Measurements from ENCODE around the gene EAF1. TPM values are rescaled to one million over a fixed set of nuclear protein-coding genes. Genes with fewer than 3 reads are reported as not detected.
"Not testable (repeated sequence)": the region's sequence is repeated elsewhere in the genome, so short reads cannot be mapped to it uniquely, and the experiment has no call there.

Gene EAF1
- total RNA-seq, 1 experiment from 2014 or later: 27.6 TPM

- DNase-seq (ENCODE audit: low read depth): no peak
Observed at GRCh38 chr3:15452156-15452555, 24.8 kb downstream of the EAF1 start.

- no peak for DNase-seq (ENCODE audit: low read depth)
Observed at GRCh38 chr3:15452961-15453360, 25.6 kb downstream of the EAF1 start.

- no peak for DNase-seq (ENCODE audit: low read depth)
Observed at GRCh38 chr3:15453501-15453900, 26.1 kb downstream of the EAF1 start.

- no peak for DNase-seq (ENCODE audit: low read depth)
Observed at GRCh38 chr3:15453991-15454625, 26.7 kb downstream of the EAF1 start.

DNA sequence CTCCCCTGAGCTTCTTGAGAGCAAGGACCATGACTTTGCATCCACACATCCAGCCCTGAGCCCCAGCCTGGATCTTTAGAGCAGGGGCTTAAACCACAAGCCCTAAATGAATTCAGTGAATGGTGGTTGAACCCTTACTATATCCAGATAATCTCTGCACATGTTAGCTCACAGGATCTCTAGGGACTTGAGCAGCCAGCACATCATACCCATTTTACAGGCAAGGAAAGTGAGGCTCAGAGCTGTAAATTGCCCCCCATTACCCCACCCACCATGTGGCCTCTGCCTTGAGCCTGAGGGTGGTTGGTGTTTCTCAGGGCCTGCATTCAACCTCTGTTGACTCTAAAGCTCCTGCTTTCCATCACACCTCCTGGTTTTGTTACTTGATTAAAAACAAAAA, 27.6 kb downstream of the EAF1 start:
- no peak for DNase-seq (ENCODE audit: low read depth)

- no peak for DNase-seq (ENCODE audit: low read depth)
Observed at GRCh38 chr3:15455756-15456155, 28.4 kb downstream of the EAF1 start.

- DNase-seq (ENCODE audit: low read depth): no peak
Observed at GRCh38 chr3:15456321-15456720, 28.9 kb downstream of the EAF1 start.

GRCh38 chr3:15456915-15457314, 29.5 kb downstream of the EAF1 start:
- DNase-seq (ENCODE audit: low read depth): not testable (repeated sequence)

GRCh38 chr3:15458212-15458780, 30.9 kb downstream of the EAF1 start:
- DNase-seq (ENCODE audit: low read depth): no peak

DNA sequence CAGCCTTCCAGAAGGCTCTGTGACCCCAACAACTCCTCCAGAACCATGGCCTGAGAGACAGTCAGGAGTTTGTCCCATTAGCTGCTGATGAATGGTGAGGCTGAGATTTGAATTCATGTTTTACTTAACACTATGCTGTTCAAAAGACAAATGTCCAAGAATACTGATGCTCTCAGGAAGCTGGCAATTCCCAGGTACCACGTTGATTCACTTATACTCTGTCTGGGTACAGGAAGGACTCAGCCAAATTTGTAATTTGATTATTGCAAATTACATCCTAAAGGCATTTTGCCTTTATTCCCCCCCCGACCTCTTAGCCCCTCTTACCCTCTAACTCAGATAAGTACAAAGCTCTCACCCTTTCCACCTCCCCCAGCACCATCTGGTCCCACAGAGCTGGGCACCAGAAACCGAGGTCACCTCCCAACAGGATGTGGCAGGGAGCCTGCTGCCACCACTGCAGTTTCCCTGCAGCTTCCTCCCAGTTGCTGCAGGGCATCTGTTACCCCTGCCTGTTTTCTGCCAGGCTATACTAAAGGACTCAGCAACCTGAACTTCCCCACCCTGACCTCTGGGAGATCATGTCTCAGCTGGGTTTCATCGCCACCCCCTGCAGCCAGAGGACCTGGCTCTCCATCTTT, 33.6 kb downstream of the EAF1 start:
- DNase-seq (ENCODE audit: low read depth): peak; percentile 34

DNA sequence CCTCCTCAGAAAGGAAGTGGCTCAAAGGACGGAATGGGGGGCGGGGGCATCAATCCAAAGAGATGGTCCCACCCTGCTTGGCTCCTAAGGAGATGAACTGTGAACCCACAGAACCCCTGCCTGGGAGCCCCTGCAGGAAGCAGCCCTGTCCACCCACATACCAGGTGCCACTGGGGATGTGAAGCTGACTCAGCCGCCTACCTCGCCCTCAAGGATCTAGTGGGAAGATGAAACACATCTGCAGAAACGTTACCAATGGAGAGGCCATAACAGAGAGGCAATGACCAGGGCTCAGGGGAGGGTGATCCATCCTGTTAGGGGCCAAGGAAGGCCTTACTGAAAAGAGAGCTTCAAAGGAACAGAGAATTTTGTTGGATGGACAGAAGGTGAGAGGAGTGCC, 35.1 kb downstream of the EAF1 start:
- no peak for DNase-seq (ENCODE audit: low read depth)

DNA sequence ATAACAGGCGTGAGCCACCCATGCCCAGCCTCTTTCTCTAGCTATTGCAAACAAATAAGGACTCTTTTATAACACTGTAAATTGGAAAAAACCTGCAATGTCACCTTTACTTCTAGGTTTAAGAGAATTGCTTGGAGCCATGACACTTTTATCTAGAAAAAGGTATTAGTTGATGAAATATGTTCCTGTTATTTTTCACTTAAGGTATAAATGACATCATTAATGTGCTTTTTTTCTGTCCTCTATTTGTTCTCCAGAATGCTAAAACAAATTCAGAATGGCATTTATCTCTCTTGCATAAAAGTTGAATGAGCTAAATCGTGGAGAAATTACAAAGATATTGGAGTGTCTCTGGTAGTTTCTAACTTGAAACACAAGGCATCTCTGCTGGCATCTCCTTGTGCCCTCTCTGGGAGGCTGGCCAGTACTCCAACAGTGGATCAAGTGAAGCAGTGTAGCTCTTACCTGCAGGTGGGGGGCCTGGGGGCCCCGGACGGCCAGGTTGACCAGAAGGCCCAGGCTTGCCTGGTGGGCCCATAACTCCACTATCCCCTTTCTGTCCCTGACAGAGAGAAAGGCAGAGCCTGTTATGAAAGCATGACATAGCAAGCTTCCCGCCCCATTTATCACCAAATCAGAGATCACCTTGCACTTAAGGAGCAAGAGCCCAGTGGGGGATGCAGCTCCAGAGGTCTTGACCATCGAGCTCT, 38.6 kb downstream of the EAF1 start:
- no peak for DNase-seq (ENCODE audit: low read depth)

DNA sequence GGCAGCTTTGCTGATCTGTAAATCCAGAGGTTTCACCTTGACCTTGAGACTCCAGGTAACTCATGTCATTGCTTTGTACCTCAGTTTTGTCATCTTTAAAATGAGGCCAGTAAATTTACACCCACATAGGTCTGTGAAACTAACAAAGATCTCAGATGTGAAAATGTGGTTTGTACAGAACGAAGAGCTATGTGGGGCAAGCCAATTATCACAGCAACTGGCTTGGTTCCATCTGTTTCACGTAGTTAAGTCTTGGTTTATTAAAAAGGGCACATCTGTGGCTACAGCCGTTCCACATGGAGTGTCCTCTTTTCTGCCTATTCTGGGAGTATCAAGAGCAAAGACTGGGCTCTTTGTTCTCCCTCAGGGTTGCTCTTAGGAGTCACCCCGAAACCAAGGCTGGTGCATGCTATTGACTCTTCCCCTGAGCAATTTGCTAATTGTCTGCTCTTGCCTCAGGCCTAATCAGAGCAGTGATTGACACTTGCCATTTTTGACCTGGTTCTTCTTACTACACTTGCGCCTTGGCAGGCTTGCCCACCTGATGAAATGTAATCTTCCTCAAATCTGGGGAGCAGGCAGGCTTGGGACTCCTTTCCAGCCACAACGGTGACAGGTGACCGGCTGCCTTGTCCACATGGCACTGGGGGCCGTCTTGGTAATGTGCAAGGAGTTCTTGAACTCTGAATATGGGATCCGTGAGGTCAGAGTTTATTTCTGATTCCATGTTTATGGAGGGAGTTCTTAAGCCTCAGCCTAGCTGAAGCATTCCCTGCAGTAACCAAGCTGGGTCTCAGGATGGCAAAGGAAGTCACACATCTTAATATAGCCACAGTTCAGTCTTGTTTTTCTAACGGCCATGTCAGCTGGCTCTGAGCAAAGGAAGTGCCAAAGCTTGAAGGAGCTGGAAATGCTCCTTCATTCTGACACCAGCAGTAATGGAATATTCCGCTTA, 40.1 kb downstream of the EAF1 start:
- no peak for DNase-seq (ENCODE audit: low read depth)

GRCh38 chr3:15470261-15470660, 42.9 kb downstream of the EAF1 start:
- no peak for DNase-seq (ENCODE audit: low read depth)

GRCh38 chr3:15470849-15471248, 43.5 kb downstream of the EAF1 start:
- no peak for DNase-seq (ENCODE audit: low read depth)

- no peak for DNase-seq (ENCODE audit: low read depth)
Observed at GRCh38 chr3:15471861-15472260, 44.5 kb downstream of the EAF1 start.

GRCh38 chr3:15475161-15475560, 47.8 kb downstream of the EAF1 start:
- no peak for DNase-seq (ENCODE audit: low read depth)

DNA sequence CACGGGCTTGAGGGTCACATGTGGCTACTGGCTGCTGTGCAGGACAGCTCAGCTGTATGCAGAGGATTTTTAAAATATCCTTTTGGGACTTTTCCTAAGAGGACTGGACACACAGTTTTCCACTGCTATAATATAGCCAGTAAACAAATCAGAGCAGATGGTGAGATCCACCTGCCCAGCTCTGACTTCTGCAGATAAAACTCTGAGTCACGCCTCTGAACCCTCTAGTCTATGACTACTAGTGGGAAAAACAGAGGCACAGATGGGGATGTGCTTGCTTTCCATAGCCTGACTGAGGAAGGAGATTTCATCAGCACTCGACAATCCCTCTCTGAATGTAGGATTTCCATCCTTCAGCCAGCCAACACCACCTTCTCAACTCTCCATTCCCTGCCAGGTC, 49.0 kb downstream of the EAF1 start:
- peak; percentile 15 for DNase-seq (ENCODE audit: low read depth)

GRCh38 chr3:15477951-15478639, 50.7 kb downstream of the EAF1 start:
- no peak for DNase-seq (ENCODE audit: low read depth)

DNA sequence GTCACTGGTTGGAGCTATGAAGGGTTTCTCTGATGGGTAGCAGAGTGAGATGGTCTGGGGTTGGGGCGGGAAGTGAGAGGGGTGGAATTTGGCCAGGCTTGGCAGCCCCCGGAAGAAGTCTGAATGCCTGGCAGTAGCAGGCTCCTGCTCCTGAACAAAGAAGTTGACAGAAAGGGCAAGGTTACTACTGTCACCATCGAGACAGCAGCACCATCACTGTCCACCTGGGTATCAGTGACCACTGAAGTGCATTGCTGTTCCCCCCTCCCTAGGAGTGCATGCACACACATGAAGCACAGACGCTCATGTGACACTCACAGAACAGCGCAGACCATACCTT, 51.2 kb downstream of the EAF1 start:
- DNase-seq (ENCODE audit: low read depth): no peak

Data from RPMI7951 (cell line).